NT2/D1 (cell line): ENCODE measurements around the gene RSPO3.

ENCODE experiments used
- DNase-seq: peaks from one replicate; pipeline ENCODE4 v3.0.0-alpha.2; 2011; ENCODE audit warnings: low read depth, low spot score
- H3K27me3 ChIP-seq: 2 replicates; pipeline ENCODE4 v1.6.0; 2011; ENCODE audit warnings: mild to moderate bottlenecking; ENCODE audit not compliant: insufficient read length, insufficient read depth
- H3K36me3 ChIP-seq: 2 replicates; pipeline ENCODE4 v1.6.1; 2011; ENCODE audit warnings: mild to moderate bottlenecking, low read length, mixed read lengths; ENCODE audit not compliant: insufficient read depth, insufficient read length
- H3K4me1 ChIP-seq: 2 replicates; pipeline ENCODE4 v1.5.1; 2011; ENCODE audit not compliant: insufficient read depth, insufficient read length
- H3K4me3 ChIP-seq: 2 replicates; pipeline ENCODE4 v1.5.1; 2011; ENCODE audit warnings: low read depth; ENCODE audit not compliant: insufficient read length
- H3K9ac ChIP-seq: 2 replicates; pipeline ENCODE4 v1.6.0; 2011; ENCODE audit warnings: low read depth; ENCODE audit not compliant: insufficient read length
- H3K9me3 ChIP-seq: 2 replicates; pipeline ENCODE4 v1.5.1; 2011; ENCODE audit warnings: mild to moderate bottlenecking, low read length; ENCODE audit not compliant: insufficient read depth
- SUZ12 ChIP-seq: IDR thresholded peaks from 2 replicates; pipeline ENCODE4 v1.6.1; 2011; ENCODE audit not compliant: insufficient read length, insufficient read depth; ENCODE audit errors: extremely low read depth
- YY1 ChIP-seq: IDR thresholded peaks from 2 replicates; pipeline ENCODE4 v1.6.1; 2011; ENCODE audit not compliant: insufficient read length, insufficient read depth
- ZNF274 ChIP-seq: IDR thresholded peaks from 2 replicates; pipeline ENCODE4 v1.6.1; 2011; ENCODE audit warnings: mild to moderate bottlenecking, low read depth, low read length

Gene RSPO3

GRCh38 chr6:127121637-127121960 is 3.1 kb downstream of the RSPO3 start:
- Histone ChIP-seq H3K4me3 (no peak overlapping the region), H3K36me3 (no peaks in the 10 kb centered on the region), H3K27me3 (peaks cover 54% of the 10 kb centered on the region), H3K4me1 (no peaks in the 10 kb centered on the region), H3K9ac (no peak overlapping the region), H3K9me3 (no peaks in the 10 kb centered on the region)
- no peak for DNase-seq
- TF ChIP-seq ZNF274 (no peak), YY1 (no peak), SUZ12 (no peak)

GRCh38 chr6:127124172-127124571 is 5.7 kb downstream of the RSPO3 start:
- Histone ChIP-seq H3K9me3 (no peaks in the 10 kb centered on the region), H3K27me3 (peaks cover 33% of the 10 kb centered on the region), H3K4me3 (no peak overlapping the region), H3K36me3 (no peaks in the 10 kb centered on the region), H3K4me1 (no peaks in the 10 kb centered on the region), H3K9ac (no peak overlapping the region)
- DNase-seq = no peak
- TF ChIP-seq YY1 (no peak), ZNF274 (no peak), SUZ12 (no peak)

GRCh38 chr6:127124680-127125079 is 6.2 kb downstream of the RSPO3 start:
- no peak overlapping the region for H3K4me3 ChIP-seq
- TF ChIP-seq ZNF274 (no peak), SUZ12 (no peak)
- no peak overlapping the region for H3K9ac ChIP-seq
- peaks cover 28% of the 10 kb centered on the region for H3K27me3 ChIP-seq
- no peak for DNase-seq
- no peaks in the 10 kb centered on the region for H3K9me3 ChIP-seq
- no peaks in the 10 kb centered on the region for H3K4me1 ChIP-seq
- H3K36me3 ChIP-seq = no peaks in the 10 kb centered on the region

GRCh38 chr6:127128066-127128465 is 9.6 kb downstream of the RSPO3 start:
- no peak overlapping the region for H3K9ac ChIP-seq
- no peaks in the 10 kb centered on the region for H3K36me3 ChIP-seq
- no peaks in the 10 kb centered on the region for H3K4me1 ChIP-seq
- TF ChIP-seq YY1 (no peak), SUZ12 (no peak), ZNF274 (no peak)
- H3K27me3 ChIP-seq = peaks cover 4% of the 10 kb centered on the region
- DNase-seq = no peak
- H3K4me3 ChIP-seq = no peak overlapping the region
- no peaks in the 10 kb centered on the region for H3K9me3 ChIP-seq

- H3K27me3 ChIP-seq = no peaks in the 10 kb centered on the region
- TF ChIP-seq ZNF274 (no peak), SUZ12 (no peak), YY1 (no peak)
- H3K4me3 ChIP-seq = no peak overlapping the region
- no peak overlapping the region for H3K9ac ChIP-seq
- H3K4me1 ChIP-seq = no peaks in the 10 kb centered on the region
- no peaks in the 10 kb centered on the region for H3K36me3 ChIP-seq
- no peaks in the 10 kb centered on the region for H3K9me3 ChIP-seq
- DNase-seq = no peak
Measured at GRCh38 chr6:127129251-127129650, 10.8 kb downstream of the RSPO3 start.

- Histone ChIP-seq H3K27me3 (no peaks in the 10 kb centered on the region), H3K4me1 (no peaks in the 10 kb centered on the region), H3K9me3 (no peaks in the 10 kb centered on the region), H3K36me3 (no peaks in the 10 kb centered on the region), H3K9ac (no peak overlapping the region), H3K4me3 (no peak overlapping the region)
- TF ChIP-seq ZNF274 = no peak
- no peak for TF ChIP-seq SUZ12
- no peak for TF ChIP-seq YY1
- DNase-seq = no peak
Measured at GRCh38 chr6:127131275-127131674, 12.8 kb downstream of the RSPO3 start.

- no peak for DNase-seq
- no peak for TF ChIP-seq SUZ12
- TF ChIP-seq YY1 = no peak
- TF ChIP-seq ZNF274 = no peak
- Histone ChIP-seq H3K9me3 (no peaks in the 10 kb centered on the region), H3K4me1 (no peaks in the 10 kb centered on the region), H3K27me3 (no peaks in the 10 kb centered on the region), H3K9ac (no peak overlapping the region), H3K4me3 (no peak overlapping the region), H3K36me3 (no peaks in the 10 kb centered on the region)
Measured at GRCh38 chr6:127131772-127132376, 13.4 kb downstream of the RSPO3 start.
